Measurements from ENCODE around the gene C12orf42. TPM values are rescaled to one million over a fixed set of nuclear protein-coding genes. Genes with fewer than 3 reads are reported as not detected.

The C12orf42 gene
- not detected in 2 replicates for total RNA-seq
- not detected in 2 replicates for polyA plus RNA-seq

GRCh38 chr12:103495469-103496456 lies at the start of gene C12orf42:
TSS of gene C12orf42 (minus strand) at chr12:103495968. CDS start at chr12:103478426, 17,542 bp downstream.
- peak; percentile 26 to 55 for DNase-seq (ENCODE audit: low read depth in 1 of 2, low spot score in 1 of 2)
- peak; percentile 52 for TF ChIP-seq CTCF (IDR thresholded peaks at IDR 0.05; ENCODE audit: low read depth, low read length)
- no peak within 1 kb of the TSS for H3K27ac ChIP-seq
- H3K27me3 ChIP-seq = peaks cover 38% of the 10 kb centered on the region
- H3K4me3 ChIP-seq = peak within 1 kb of the TSS; percentile 44
- H3K4me1 ChIP-seq (ENCODE audit: low read depth) = no peaks in the 10 kb centered on the region
- no peaks in the 10 kb centered on the region for H3K9me3 ChIP-seq (ENCODE audit: low read depth)
- no peaks in the 10 kb centered on the region for H3K36me3 ChIP-seq

GRCh38 chr12:103542078-103542477 lies 46.3 kb upstream of the C12orf42 start:
- TF ChIP-seq CTCF (IDR thresholded peaks at IDR 0.05; ENCODE audit: low read depth, low read length) = no peak
- Histone ChIP-seq H3K27ac (no peak overlapping the region), H3K9me3 (ENCODE audit: low read depth) (no peaks in the 10 kb centered on the region), H3K4me3 (no peak overlapping the region), H3K27me3 (no peaks in the 10 kb centered on the region), H3K36me3 (no peaks in the 10 kb centered on the region), H3K4me1 (ENCODE audit: low read depth) (no peaks in the 10 kb centered on the region)
- DNase-seq (ENCODE audit: low read depth in 1 of 2, low spot score in 1 of 2) = no peak

- no peaks in the 10 kb centered on the region for H3K36me3 ChIP-seq
- H3K27me3 ChIP-seq = no peaks in the 10 kb centered on the region
- H3K4me1 ChIP-seq (ENCODE audit: low read depth) = no peaks in the 10 kb centered on the region
- no peak overlapping the region for H3K27ac ChIP-seq
- DNase-seq (ENCODE audit: low read depth in 1 of 2, low spot score in 1 of 2) = no peak
- H3K9me3 ChIP-seq (ENCODE audit: low read depth) = no peaks in the 10 kb centered on the region
- no peak overlapping the region for H3K4me3 ChIP-seq
- TF ChIP-seq CTCF (IDR thresholded peaks at IDR 0.05; ENCODE audit: low read depth, low read length) = no peak
Measured at GRCh38 chr12:103540319-103540718, 44.6 kb upstream of the C12orf42 start.

- Histone ChIP-seq H3K9me3 (ENCODE audit: low read depth) (no peaks in the 10 kb centered on the region), H3K27me3 (no peaks in the 10 kb centered on the region), H3K4me1 (ENCODE audit: low read depth) (no peaks in the 10 kb centered on the region), H3K27ac (no peak overlapping the region), H3K36me3 (no peaks in the 10 kb centered on the region), H3K4me3 (no peak overlapping the region)
- DNase-seq (ENCODE audit: low read depth in 1 of 2, low spot score in 1 of 2) = no peak
- no peak for TF ChIP-seq CTCF (IDR thresholded peaks at IDR 0.05; ENCODE audit: low read depth, low read length)
Measured at GRCh38 chr12:103538397-103538796, 42.6 kb upstream of the C12orf42 start.

- Histone ChIP-seq H3K36me3 (no peaks in the 10 kb centered on the region), H3K27ac (no peak overlapping the region), H3K27me3 (no peaks in the 10 kb centered on the region), H3K4me3 (no peak overlapping the region), H3K9me3 (ENCODE audit: low read depth) (no peaks in the 10 kb centered on the region), H3K4me1 (ENCODE audit: low read depth) (no peaks in the 10 kb centered on the region)
- DNase-seq (ENCODE audit: low read depth in 1 of 2, low spot score in 1 of 2) = no peak
- TF ChIP-seq CTCF (IDR thresholded peaks at IDR 0.05; ENCODE audit: low read depth, low read length) = no peak
Measured at GRCh38 chr12:103530307-103531066, 34.7 kb upstream of the C12orf42 start.

All from cardiac muscle cell (in vitro differentiated cells and primary cell).